HepG2 (cell line): ENCODE data around the gene KCND3. TPM values are rescaled to one million over a fixed set of nuclear protein-coding genes. Genes with fewer than 3 reads are reported as not detected.

Source experiments
- ATAC-seq: fragments of 200-7000 bp; cut with Tn5 transposase; 3 replicates; pipeline ENCODE4 v1.9.1; 2020; ENCODE audit warnings: mild to moderate bottlenecking, moderate library complexity
- BruUV-seq: library from RNA; stranded (reverse); fragments of 400-500 nt; replicated peaks from 2 replicates; lab custom pipeline; 2021; lab: Mats Ljungman, UMichigan
- CTCF ChIA-PET: fragments of 300-600 bp; formaldehyde crosslinking; extraction: SDS; loops from one replicate; lab custom pipeline; 2021; ENCODE audit warnings: low total read pairs, inconsistent platforms, low intra/inter-chr PET ratio; lab: Yijun Ruan, JAX
- POLR2A ChIA-PET: fragments of 350-600 bp; sonication (Branson Sonifier 250); formaldehyde crosslinking; loops from one replicate; lab custom pipeline; 2020; ENCODE audit warnings: antibody characterized with exemption, inconsistent platforms; lab: Yijun Ruan, JAX
- DNase-seq: peaks from one replicate; pipeline ENCODE4 v3.0.0-alpha.2; 2015; ENCODE audit warnings: low spot score
- FAIRE-seq: peaks from 3 replicates; lab custom pipeline; 2011; peaks lifted over from hg19 to GRCh38; lab: Jason Lieb, UNC
- H2AFZ ChIP-seq: one replicate; pipeline ENCODE4 v1.6.1; 2011; ENCODE audit warnings: low read length, inconsistent platforms
- H3K27ac ChIP-seq: fragments of 300-600 bp; 3 replicates; pipeline ENCODE4 v1.8.0; 2011; ENCODE audit warnings: mixed run types, mild to moderate bottlenecking, mixed read lengths, low read length, inconsistent platforms; ENCODE audit not compliant: insufficient read depth; ENCODE audit errors: extremely low read length
- H3K27me3 ChIP-seq, 2 experiments: fragments of 200-600 bp in 1 of 2; 2 replicates in 1 of 2; 3 replicates in 1 of 2; pipeline versions ENCODE4 v1.6.0 to v1.8.0; 2011; ENCODE audit warnings: low read length in 2 of 2, mild to moderate bottlenecking in 2 of 2, moderate library complexity in 2 of 2, inconsistent platforms in 1 of 2; ENCODE audit not compliant: insufficient read depth in 2 of 2, control insufficient read depth in 1 of 2
- H3K36me3 ChIP-seq, 2 experiments: fragments of 200-600 bp in 1 of 2; replicated peaks in 1 of 2; 2 replicates in 1 of 2; 3 replicates in 1 of 2; pipeline versions ENCODE4 v1.5.1 to v1.8.0; 2011; ENCODE audit warnings: low read length in 2 of 2, inconsistent platforms in 1 of 2; ENCODE audit not compliant: insufficient read depth in 2 of 2, control insufficient read depth in 1 of 2
- H3K4me1 ChIP-seq: 2 replicates; pipeline ENCODE4 v1.5.1; 2012; ENCODE audit warnings: low read length, inconsistent platforms; ENCODE audit not compliant: insufficient read depth
- H3K4me2 ChIP-seq: 2 replicates; pipeline ENCODE4 v1.6.0; 2011; ENCODE audit warnings: low read depth, low read length, inconsistent platforms
- H3K4me3 ChIP-seq, 3 experiments: fragments of 200-600 bp in 1 of 3; sonication (generic), shearing (Covaris generic) in 1 of 3; replicated peaks in 1 of 3; 2 replicates each; pipeline ENCODE4 v1.5.1; 2011 to 2016; ENCODE audit warnings: low read length in 3 of 3, inconsistent platforms in 2 of 3, low read depth in 2 of 3, mild to moderate bottlenecking in 2 of 3, control low read depth in 1 of 3, mixed read lengths in 1 of 3; ENCODE audit not compliant: insufficient read depth in 1 of 3
- H3K79me2 ChIP-seq: one replicate; pipeline ENCODE4 v1.6.1; 2011; ENCODE audit warnings: low read length, inconsistent platforms; ENCODE audit not compliant: insufficient read depth
- H3K9ac ChIP-seq: 2 replicates; pipeline ENCODE4 v1.6.0; 2011; ENCODE audit warnings: mild to moderate bottlenecking, low read depth, low read length, inconsistent platforms; ENCODE audit not compliant: insufficient read depth
- H3K9me3 ChIP-seq: 2 replicates; pipeline ENCODE4 v1.5.1; 2012; ENCODE audit warnings: mild to moderate bottlenecking, low read length
- H4K20me1 ChIP-seq: 2 replicates; pipeline ENCODE4 v1.6.0; 2011; ENCODE audit warnings: inconsistent platforms, mild to moderate bottlenecking, low read length, moderate library complexity; ENCODE audit not compliant: insufficient read depth
- DR1 ChIP-seq: sonication (generic); formaldehyde crosslinking; IDR thresholded peaks from 2 replicates; pipeline ENCODE4 v1.8.0; 2021; ENCODE audit warnings: mild to moderate bottlenecking, missing genetic modification reagents, inconsistent platforms
- HDAC2 ChIP-seq: sonication (generic); formaldehyde crosslinking; IDR thresholded peaks from 2 replicates; pipeline ENCODE4 v1.4.0; 2020; ENCODE audit warnings: missing genetic modification reagents
- HNRNPK ChIP-seq: fragments of 200-400 bp; formaldehyde crosslinking; IDR thresholded peaks from 2 replicates; pipeline ENCODE4 v1.6.1; 2018; ENCODE audit warnings: low read length, low read depth, moderate library complexity, mild to moderate bottlenecking; ENCODE audit not compliant: poor library complexity, severe bottlenecking
- HOXA7 ChIP-seq: sonication (generic); formaldehyde crosslinking; IDR thresholded peaks from 2 replicates; pipeline ENCODE4 v1.8.1; 2022; ENCODE audit warnings: mild to moderate bottlenecking, missing genetic modification reagents, moderate library complexity
- MBD4 ChIP-seq: IDR thresholded peaks from 2 replicates; pipeline ENCODE4 v1.6.1; 2012; ENCODE audit warnings: low read length, inconsistent platforms, borderline replicate concordance
- MTA3 ChIP-seq: sonication (generic); formaldehyde crosslinking; IDR thresholded peaks from 2 replicates; pipeline ENCODE4 v1.4.0; 2020; ENCODE audit warnings: missing genetic modification reagents
- MTERF4 ChIP-seq: sonication (generic); formaldehyde crosslinking; IDR thresholded peaks from 2 replicates; pipeline ENCODE4 v1.8.0; 2023; ENCODE audit warnings: mild to moderate bottlenecking, missing genetic modification reagents
- RARA ChIP-seq: IDR thresholded peaks from 2 replicates; pipeline ENCODE4 v1.6.1; 2016; ENCODE audit warnings: missing genetic modification reagents, missing compliant biosample characterization
- RFX3 ChIP-seq: IDR thresholded peaks from 2 replicates; pipeline ENCODE4 v1.6.1; 2016; ENCODE audit warnings: missing biosample characterization, missing genetic modification reagents
- RFX5 ChIP-seq: IDR thresholded peaks from 2 replicates; pipeline ENCODE4 v1.6.1; 2011; ENCODE audit warnings: low read depth, low read length, improper control_type of control experiment
- SCMH1 ChIP-seq: sonication (generic); formaldehyde crosslinking; IDR thresholded peaks from 2 replicates; pipeline ENCODE4 v1.9.0; 2021; ENCODE audit warnings: missing genetic modification reagents, mild to moderate bottlenecking, borderline replicate concordance
- SMAD9 ChIP-seq: sonication (generic); formaldehyde crosslinking; IDR thresholded peaks from 2 replicates; pipeline ENCODE4 v1.5.1; 2020; ENCODE audit warnings: mild to moderate bottlenecking, missing genetic modification reagents
- XRCC5 ChIP-seq: fragments of 200-400 bp; formaldehyde crosslinking; optimal IDR thresholded peaks from 2 replicates; pipeline ENCODE3; 2017; ENCODE audit warnings: mild to moderate bottlenecking, low read length
- ZBTB7A ChIP-seq: sonication (generic); formaldehyde crosslinking; IDR thresholded peaks from 2 replicates; pipeline ENCODE4 v1.8.0; 2022; ENCODE audit warnings: mild to moderate bottlenecking, missing genetic modification reagents
- ZKSCAN1 ChIP-seq: fragments of 150-350 bp; IDR thresholded peaks from 2 replicates; pipeline ENCODE4 v1.6.1; 2014; ENCODE audit warnings: low read length
- ZNF772 ChIP-seq: sonication (generic); formaldehyde crosslinking; IDR thresholded peaks from 2 replicates; pipeline ENCODE4 v1.5.0; 2020; ENCODE audit warnings: mild to moderate bottlenecking, missing genetic modification reagents
- ZNF782 ChIP-seq: sonication (generic); formaldehyde crosslinking; IDR thresholded peaks from 2 replicates; pipeline ENCODE4 v1.4.0; 2020; ENCODE audit warnings: missing genetic modification reagents, mild to moderate bottlenecking, borderline replicate concordance
- ZSCAN22 ChIP-seq: sonication (generic); formaldehyde crosslinking; IDR thresholded peaks from 2 replicates; pipeline ENCODE4 v1.4.0; 2020; ENCODE audit warnings: mild to moderate bottlenecking, missing genetic modification reagents
- WGBS: methylation state at CpG from one replicate; pipeline ENCODE4 v1.1.6; 2017; ENCODE audit warnings: low lambda C conversion rate; 5-methylcytosine and 5-hydroxymethylcytosine counted together
- in situ Hi-C: cut with HindIII; loops from 2 replicates; pipeline ENCODE4 v1.10.0; 2017; ENCODE audit warnings: low pct_unique_long_range_greater_than_20kb; ENCODE audit not compliant: extremely low pct_ligation_motif_present
- intact Hi-C: fragments of 100-400 bp; cut with micrococcal nuclease; formaldehyde crosslinking; loops from one replicate; pipeline ENCODE4 v1.10.0; 2022; ENCODE audit not compliant: unreplicated experiment
- polyA plus RNA-seq, 8 experiments: library from polyadenylated mRNA; depleted of rRNA in 3 of 8; stranded (reverse) in 7 of 8; unstranded in 1 of 8; fragments of >200 nt; fragmentation: Illumina TruSeq in 4 of 8; extraction: Trizol in 4 of 8; gene quantifications; 2 replicates each; pipeline versions ENCODE4 v1.2.1 to v1.2.3, GENCODE V29; 2011 to 2016; ENCODE audit warnings: low read depth in 4 of 8, missing spikeins in 1 of 8, mixed read lengths in 1 of 8; ENCODE audit not compliant: insufficient read depth in 1 of 8
- total RNA-seq, 5 experiments: library from RNA; depleted of rRNA; stranded (reverse); fragments of >200 nt; fragmentation: Illumina TruSeq; extraction: Trizol; gene quantifications; 2 replicates each; pipeline ENCODE4 v1.2.3, GENCODE V29; 2016; ENCODE audit warnings: low read depth in 1 of 5
- TF ChIP-seq, protein P1 (sequence below): sonication (generic); formaldehyde crosslinking; IDR thresholded peaks from 2 replicates; pipeline ENCODE4 v1.5.1; 2020; ENCODE audit warnings: missing genetic modification reagents, mild to moderate bottlenecking, borderline replicate concordance
- TF ChIP-seq, protein P2 (sequence below): sonication (generic); formaldehyde crosslinking; IDR thresholded peaks from 2 replicates; pipeline ENCODE4 v1.5.1; 2020; ENCODE audit warnings: missing genetic modification reagents, mild to moderate bottlenecking, borderline replicate concordance

KCND3 gene
- total and polyA plus RNA-seq, 2 of the 13 experiments (the other 11 are each of a cell fraction or from before 2014, with no cell fraction given): 0.04 TPM; not detected in 1

GRCh38 chr1:111982428-111982827, 7.0 kb downstream of the KCND3 start (continued):
- TF ChIP-seq, protein P1, sequence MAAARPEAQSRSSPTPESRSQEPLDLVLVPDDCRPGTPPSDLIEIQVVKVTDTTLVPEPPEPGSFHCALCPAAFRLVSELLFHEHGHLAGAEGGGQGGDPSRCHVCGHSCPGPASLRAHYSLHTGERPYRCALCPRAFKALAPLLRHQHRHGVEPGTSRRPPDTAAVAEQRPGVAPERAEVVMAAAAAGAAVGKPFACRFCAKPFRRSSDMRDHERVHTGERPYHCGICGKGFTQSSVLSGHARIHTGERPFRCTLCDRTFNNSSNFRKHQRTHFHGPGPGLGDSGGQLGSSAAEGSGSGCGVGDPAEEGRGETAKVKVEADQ (CRISPR knock-in tag): no peak
- TF ChIP-seq DR1 (CRISPR knock-in tag): no peak
- no peak for TF ChIP-seq RFX3 (CRISPR knock-in tag)
- TF ChIP-seq MBD4: no peak
- no peak for TF ChIP-seq RFX5
- no peak for TF ChIP-seq SMAD9

DNA sequence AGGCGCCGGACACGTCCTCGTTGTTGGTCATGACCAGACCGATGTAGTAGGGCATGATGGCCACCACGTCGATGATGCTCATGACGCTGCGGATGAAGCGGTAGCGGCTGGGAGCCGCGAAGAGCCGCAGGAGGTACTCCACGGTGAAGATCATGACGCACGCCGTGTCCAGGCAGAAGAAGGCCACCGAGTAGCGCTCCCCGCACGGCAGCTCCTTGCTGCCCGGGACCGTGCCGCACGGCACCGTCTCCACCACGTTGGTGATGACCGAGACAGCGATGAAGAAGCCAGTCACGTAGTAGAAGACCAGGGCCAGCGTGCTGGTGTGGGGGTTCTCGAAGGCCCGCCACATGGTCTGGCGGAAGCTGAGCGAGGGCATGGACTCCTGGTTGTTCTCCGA, 7.6 kb downstream of the KCND3 start:
- no peak overlapping the region for H3K27ac ChIP-seq
- H3K36me3 ChIP-seq: no peaks in the 10 kb centered on the region
- in situ Hi-C loops: no loop called here
- DNase-seq (no peak), ATAC-seq (no peak), FAIRE-seq (no peak)
- H3K79me2 ChIP-seq: no peaks in the 10 kb centered on the region
- H3K27me3 ChIP-seq: peaks cover 0 to 12% of the 10 kb centered on the region in 2 experiments; a peak in 1 of 5 replicates
- no peak overlapping the region for H3K9ac ChIP-seq
- ChIA-PET CTCF (no interaction called here), POLR2A (no interaction called here)
- H3K4me3 ChIP-seq: no peak overlapping the region
- no peaks in the 10 kb centered on the region for H3K9me3 ChIP-seq
- H2AFZ ChIP-seq: no peak overlapping the region
- intact Hi-C loops: no loop called here
- no TSS peak for BruUV-seq
- no peaks in the 10 kb centered on the region for H4K20me1 ChIP-seq
- H3K4me2 ChIP-seq: no peak overlapping the region
- no peak for TF ChIP-seq ZSCAN22
- no peak for TF ChIP-seq MTA3
- TF ChIP-seq ZBTB7A: no peak
- no peak for TF ChIP-seq MTERF4 (CRISPR knock-in tag)
- TF ChIP-seq ZNF772 (CRISPR knock-in tag): no peak
- TF ChIP-seq HNRNPK: no peak
- no peak for TF ChIP-seq XRCC5
- no peak for TF ChIP-seq ZKSCAN1
- TF ChIP-seq RARA (CRISPR knock-in tag): no peak
- TF ChIP-seq HOXA7 (CRISPR knock-in tag): no peak
- TF ChIP-seq, protein P2, sequence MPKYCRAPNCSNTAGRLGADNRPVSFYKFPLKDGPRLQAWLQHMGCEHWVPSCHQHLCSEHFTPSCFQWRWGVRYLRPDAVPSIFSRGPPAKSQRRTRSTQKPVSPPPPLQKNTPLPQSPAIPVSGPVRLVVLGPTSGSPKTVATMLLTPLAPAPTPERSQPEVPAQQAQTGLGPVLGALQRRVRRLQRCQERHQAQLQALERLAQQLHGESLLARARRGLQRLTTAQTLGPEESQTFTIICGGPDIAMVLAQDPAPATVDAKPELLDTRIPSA: no peak
- TF ChIP-seq SCMH1 (CRISPR knock-in tag): no peak
- TF ChIP-seq ZNF782 (CRISPR knock-in tag): no peak
- TF ChIP-seq HDAC2 (CRISPR knock-in tag): no peak
- peaks cover 22% of the 10 kb centered on the region for H3K4me1 ChIP-seq
- WGBS: 88% methylated on average over 32 of the region's 37 CpGs
